ENCODE data around the gene LRIF1. TPM values are rescaled to one million over a fixed set of nuclear protein-coding genes. Genes with fewer than 3 reads are reported as not detected.

LRIF1 gene
- total and polyA plus RNA-seq, 2 of the 4 experiments (the other 2 are of a cell fraction) = 5.4 to 6.8 TPM

- no TSS peak for BruUV-seq (replicated peaks)
- dilution Hi-C loops (cut with HindIII; ENCODE audit: low sequenced_read_pairs, unreplicated experiment) = no loop called here
- CTCF ChIA-PET = no interaction called here
Measured at GRCh38 chr1:110916274-110916668, 47.5 kb downstream of the LRIF1 start.

More at GRCh38 chr1:110916274-110916668, 47.5 kb downstream of the LRIF1 start:
- Histone ChIP-seq H2AK5ac (ENCODE audit: low read depth, low read length) (no peak overlapping the region), H2AK9ac (replicated peaks; ENCODE audit: low read depth, low read length, poor library complexity) (no peak overlapping the region), H3K4ac (ENCODE audit: low read depth, low read length) (no peak overlapping the region), H2BK5ac (ENCODE audit: low read depth, low read length, poor library complexity, severe bottlenecking) (no peak overlapping the region), H3K4me3 (ENCODE audit: insufficient read depth, low read depth, low read length) (no peak overlapping the region), H3K9me1 (ENCODE audit: insufficient read depth, low read length) (no peaks in the 10 kb centered on the region), H3K56ac (ENCODE audit: extremely low read depth, insufficient read depth, low read length) (no peak overlapping the region), H3K27me3 (ENCODE audit: control insufficient read depth, insufficient read depth, low read length) (no peaks in the 10 kb centered on the region), H4K20me1 (ENCODE audit: insufficient read depth, low read length) (no peaks in the 10 kb centered on the region), H3K9ac (ENCODE audit: low read depth, low read length) (no peak overlapping the region), H2BK15ac (ENCODE audit: low read depth, low read length) (no peak overlapping the region), H4K91ac (ENCODE audit: insufficient read depth, low read depth, low read length) (no peak overlapping the region), H3K4me2 (ENCODE audit: low read depth, low read length) (no peak overlapping the region), H3K36me3 (ENCODE audit: control insufficient read depth, insufficient read depth, low read length) (no peaks in the 10 kb centered on the region), H3K18ac (ENCODE audit: low read depth, low read length) (no peak overlapping the region), H3K23ac (ENCODE audit: low read depth, low read length) (no peak overlapping the region), H2BK120ac (ENCODE audit: low read depth, low read length) (no peak overlapping the region), H4K5ac (ENCODE audit: low read depth, low read length) (no peak overlapping the region), H3K79me1 (ENCODE audit: low read depth in 1 of 2, low read length in 2 of 2) (no peaks in the 10 kb centered on the region), H3K27ac (ENCODE audit: insufficient read depth, low read length) (no peak overlapping the region), H2AFZ (replicated peaks; ENCODE audit: low read length, poor library complexity) (no peak overlapping the region), H3K9me3 (ENCODE audit: control insufficient read depth, insufficient read depth, low read length) (no peaks in the 10 kb centered on the region), H3K14ac (replicated peaks; ENCODE audit: low read depth, low read length) (no peak overlapping the region), H2BK20ac (ENCODE audit: low read depth, low read length) (no peak overlapping the region), H3K4me1 (ENCODE audit: control insufficient read depth, insufficient read depth, low read length) (no peaks in the 10 kb centered on the region), H4K8ac (ENCODE audit: low read depth in 2 of 2, low read length in 2 of 2) (no peak overlapping the region)
- in situ Hi-C loops (cut with MboI; ENCODE audit: low sequenced_read_pairs) = no loop called here
- intact Hi-C loops (cut with micrococcal nuclease) = no loop called here
- TF ChIP-seq USF2 (IDR thresholded peaks at IDR 0.05; ENCODE audit: low read depth, low read length) (no peak), RFX5 (IDR thresholded peaks at IDR 0.05; ENCODE audit: low read depth, low read length) (no peak), RAD21 (IDR thresholded peaks at IDR 0.05; ENCODE audit: low read length) (no peak), MAZ (IDR thresholded peaks at IDR 0.05; ENCODE audit: borderline replicate concordance, low read depth, low read length) (no peak), CEBPB (IDR thresholded peaks at IDR 0.05; ENCODE audit: low read depth, low read length) (no peak), BHLHE40 (IDR thresholded peaks at IDR 0.05; ENCODE audit: low read depth, low read length) (no peak), ELK1 (IDR thresholded peaks at IDR 0.05; ENCODE audit: borderline replicate concordance, low read depth, low read length) (no peak), SMC3 (IDR thresholded peaks at IDR 0.05; ENCODE audit: low read depth, low read length) (no peak), NFE2L2 (IDR thresholded peaks at IDR 0.05; ENCODE audit: low read depth, low read length) (no peak), CTCF (conservative IDR thresholded peaks at IDR 0.05; ENCODE audit: low read depth, low read length) (no peak), FOS (IDR thresholded peaks at IDR 0.05; ENCODE audit: low read depth, low read length) (no peak), POLR2A (IDR thresholded peaks at IDR 0.05; ENCODE audit: low read depth, low read length) (no peak), CHD1 (IDR thresholded peaks at IDR 0.05; ENCODE audit: low read depth, low read length) (no peak), MAFK (IDR thresholded peaks at IDR 0.05; ENCODE audit: low read depth, low read length) (no peak), MXI1 (IDR thresholded peaks at IDR 0.05; ENCODE audit: borderline replicate concordance, low read depth, low read length) (no peak), RCOR1 (IDR thresholded peaks at IDR 0.05; ENCODE audit: insufficient replicate concordance, low read length) (no peak)
- POLR2A ChIA-PET (ENCODE audit: unreplicated experiment) = no interaction called here
- no peak for DNase-seq
- WGBS, 2 experiments (ENCODE audit: extremely low coverage in 2 of 2, insufficient read length in 1 of 2) = no CpG with 5 or more reads among the region's 2 CpGs
- ATAC-seq (ENCODE audit: low read depth) = no peak
